Measurements from ENCODE around the gene GLP1R.

GRCh38 chr6:39018103-39018502, 30.5 kb upstream of the GLP1R start:
- TF ChIP-seq CTCF (IDR thresholded peaks at IDR 0.05; ENCODE audit: low read length) (no peak), EZH2 (IDR thresholded peaks at IDR 0.05; ENCODE audit: borderline replicate concordance, low read length) (no peak)

All from OCI-LY1 (cell line).